ENCODE results near the gene LRMDA. TPM values are rescaled to one million over a fixed set of nuclear protein-coding genes. Genes with fewer than 3 reads are reported as not detected.

Gene LRMDA
- total RNA-seq, 1 experiment from 2014 or later, result 4.8 TPM

GRCh38 chr10:76329891-76330575, 898.6 kb downstream of the LRMDA start:
- Histone ChIP-seq H3K9ac (ENCODE audit: low read length) (no peak overlapping the region), H3K9me2 (ENCODE audit: insufficient read depth) (no peaks in the 10 kb centered on the region), H3K27ac (ENCODE audit: low read depth, low read length) (no peak overlapping the region), H3K79me2 (ENCODE audit: insufficient read depth, low read length) (no peaks in the 10 kb centered on the region), H3K4me3 (replicated peaks in 1 of 2; ENCODE audit: low read depth in 1 of 2, low read length in 2 of 2) (no peak overlapping the region), H3K36me3 (ENCODE audit: control insufficient read depth in 1 of 2, insufficient read depth in 2 of 2, low read length in 2 of 2) (no peaks in the 10 kb centered on the region; a peak in 1 of 4 replicates), H3K4me2 (ENCODE audit: low read length) (0 out of 2 replicates have a peak overlapping the region, but pooled peaks have one; percentile 17), H3K4me1 (ENCODE audit: control insufficient read depth in 1 of 2, insufficient read depth in 2 of 2, low read length in 2 of 2) (0 out of 4 replicates have a peak, but pooled peaks cover 0 to 5% of the 10 kb centered on the region in 2 experiments), H3K27me3 (ENCODE audit: insufficient read depth, low read length) (peaks cover 8% of the 10 kb centered on the region; the same call in 1 of the 2 replicates), H2AFZ (ENCODE audit: low read depth, low read length, poor library complexity, severe bottlenecking) (no peak overlapping the region), H4K20me1 (ENCODE audit: insufficient read depth) (no peaks in the 10 kb centered on the region), H3K9me3 (ENCODE audit: control insufficient read depth in 1 of 2, insufficient read depth in 1 of 2, low read depth in 1 of 2, low read length in 2 of 2) (no peaks in the 10 kb centered on the region)
- RAD21 ChIA-PET (ENCODE audit: low non-redundant PET in 1 of 2, low total read pairs in 2 of 2, uncharacterized antibody in 2 of 2, unreplicated experiment in 2 of 2), result no interaction called here
- no TSS peak for BruUV-seq (replicated peaks)
- ATAC-seq (no peak), DNase-seq (ENCODE audit: low read depth, low spot score) (no peak)
- intact Hi-C loops (cut with micrococcal nuclease), result no loop called here
- no peak for TF ChIP-seq CEBPB (IDR thresholded peaks at IDR 0.05; ENCODE audit: low read depth)
- peak; percentile 38; the same call in 1 of the 2 replicates for TF ChIP-seq FOSL1 (IDR thresholded peaks at IDR 0.05; ENCODE audit: low read depth)
- CTCF ChIA-PET, result no interaction called here
- POLR2A ChIA-PET, result no interaction called here

- POLR2A ChIA-PET, result no interaction called here
- no peak for TF ChIP-seq ZNF274 (IDR thresholded peaks at IDR 0.05; ENCODE audit: low read depth, low read length)
- no peak for TF ChIP-seq SIN3A (IDR thresholded peaks at IDR 0.05; ENCODE audit: low read depth)
- no peak for TF ChIP-seq EGR1 (IDR thresholded peaks at IDR 0.05; ENCODE audit: low read depth)
- no peak for TF ChIP-seq MAX (IDR thresholded peaks at IDR 0.05)
- no peak for TF ChIP-seq POLR2A (IDR thresholded peaks at IDR 0.05; ENCODE audit: borderline replicate concordance, extremely low read depth, insufficient read depth, insufficient read length)
- TF ChIP-seq ELF1 (IDR thresholded peaks at IDR 0.05; ENCODE audit: borderline replicate concordance, low read depth), result no peak
- no peak for TF ChIP-seq ATF3 (IDR thresholded peaks at IDR 0.05)
- TF ChIP-seq YY1 (IDR thresholded peaks at IDR 0.05; ENCODE audit: extremely low read depth, insufficient replicate concordance, low read depth, low read length), result no peak
- no peak for TF ChIP-seq EZH2 (IDR thresholded peaks at IDR 0.05)
- no peak for TF ChIP-seq SRF (IDR thresholded peaks at IDR 0.05; ENCODE audit: low read depth)
- no peak for TF ChIP-seq ZBTB33 (IDR thresholded peaks at IDR 0.05; ENCODE audit: extremely low read depth, insufficient replicate concordance, low read length)
- no peak for TF ChIP-seq REST (IDR thresholded peaks at IDR 0.05; ENCODE audit: low read depth)
Observed at GRCh38 chr10:76331742-76332141, 900.3 kb downstream of the LRMDA start.

More at GRCh38 chr10:76331742-76332141, 900.3 kb downstream of the LRMDA start:
- H3K4me2 ChIP-seq (ENCODE audit: low read length), result no peak overlapping the region
- CTCF ChIA-PET, result no interaction called here
- H3K4me3 ChIP-seq (replicated peaks in 1 of 2; ENCODE audit: low read depth in 1 of 2, low read length in 2 of 2), result no peak overlapping the region
- no peaks in the 10 kb centered on the region for H3K9me2 ChIP-seq (ENCODE audit: insufficient read depth)
- RAD21 ChIA-PET (ENCODE audit: low non-redundant PET in 1 of 2, low total read pairs in 2 of 2, uncharacterized antibody in 2 of 2, unreplicated experiment in 2 of 2), result no interaction called here
- DNase-seq (ENCODE audit: low read depth, low spot score) (no peak), ATAC-seq (no peak)
- H4K20me1 ChIP-seq (ENCODE audit: insufficient read depth), result no peaks in the 10 kb centered on the region
- H3K27ac ChIP-seq (ENCODE audit: low read depth, low read length), result no peak overlapping the region
- no peaks in the 10 kb centered on the region for H3K79me2 ChIP-seq (ENCODE audit: insufficient read depth, low read length)
- no peaks in the 10 kb centered on the region; a peak in 1 of 4 replicates for H3K36me3 ChIP-seq (ENCODE audit: control insufficient read depth in 1 of 2, insufficient read depth in 2 of 2, low read length in 2 of 2)
- H3K4me1 ChIP-seq (ENCODE audit: control insufficient read depth in 1 of 2, insufficient read depth in 2 of 2, low read length in 2 of 2), result 0 out of 4 replicates have a peak, but pooled peaks cover 0 to 5% of the 10 kb centered on the region in 2 experiments
- intact Hi-C loops (cut with micrococcal nuclease), result no loop called here
- H3K27me3 ChIP-seq (ENCODE audit: insufficient read depth, low read length), result peaks cover 8% of the 10 kb centered on the region; the same call in 1 of the 2 replicates
- H2AFZ ChIP-seq (ENCODE audit: low read depth, low read length, poor library complexity, severe bottlenecking), result no peak overlapping the region
- no TSS peak for BruUV-seq (replicated peaks)
- no peaks in the 10 kb centered on the region for H3K9me3 ChIP-seq (ENCODE audit: control insufficient read depth in 1 of 2, insufficient read depth in 1 of 2, low read depth in 1 of 2, low read length in 2 of 2)
- no peak overlapping the region for H3K9ac ChIP-seq (ENCODE audit: low read length)

All from HCT116 (cell line).